Measurements from ENCODE around the gene MIA3. TPM values are rescaled to one million over a fixed set of nuclear protein-coding genes. Genes with fewer than 3 reads are reported as not detected.

MIA3 gene
- total and polyA plus RNA-seq, 2 donors (not counting 1 experiment from before 2014, with no cell fraction given) = 34.3 to 68.0 TPM

- no peak overlapping the region for H3K4me3 ChIP-seq (replicated peaks in 1 of 4; ENCODE audit: control extremely low read depth in 1 of 4, insufficient read depth in 1 of 4, low read depth in 3 of 4, low read length in 4 of 4)
- no peak overlapping the region for H3K4me2 ChIP-seq (ENCODE audit: extremely low read depth, insufficient read depth, low read length)
- H3K9ac ChIP-seq (ENCODE audit: insufficient read depth, low read length) = no peak overlapping the region
- H3K36me3 ChIP-seq (ENCODE audit: control insufficient read depth, insufficient read depth, low read length) = peaks cover 1% of the 10 kb centered on the region
- no peak for TF ChIP-seq EZH2 (IDR thresholded peaks at IDR 0.05; ENCODE audit: low read length, missing control alignments)
- TF ChIP-seq, protein P1, sequence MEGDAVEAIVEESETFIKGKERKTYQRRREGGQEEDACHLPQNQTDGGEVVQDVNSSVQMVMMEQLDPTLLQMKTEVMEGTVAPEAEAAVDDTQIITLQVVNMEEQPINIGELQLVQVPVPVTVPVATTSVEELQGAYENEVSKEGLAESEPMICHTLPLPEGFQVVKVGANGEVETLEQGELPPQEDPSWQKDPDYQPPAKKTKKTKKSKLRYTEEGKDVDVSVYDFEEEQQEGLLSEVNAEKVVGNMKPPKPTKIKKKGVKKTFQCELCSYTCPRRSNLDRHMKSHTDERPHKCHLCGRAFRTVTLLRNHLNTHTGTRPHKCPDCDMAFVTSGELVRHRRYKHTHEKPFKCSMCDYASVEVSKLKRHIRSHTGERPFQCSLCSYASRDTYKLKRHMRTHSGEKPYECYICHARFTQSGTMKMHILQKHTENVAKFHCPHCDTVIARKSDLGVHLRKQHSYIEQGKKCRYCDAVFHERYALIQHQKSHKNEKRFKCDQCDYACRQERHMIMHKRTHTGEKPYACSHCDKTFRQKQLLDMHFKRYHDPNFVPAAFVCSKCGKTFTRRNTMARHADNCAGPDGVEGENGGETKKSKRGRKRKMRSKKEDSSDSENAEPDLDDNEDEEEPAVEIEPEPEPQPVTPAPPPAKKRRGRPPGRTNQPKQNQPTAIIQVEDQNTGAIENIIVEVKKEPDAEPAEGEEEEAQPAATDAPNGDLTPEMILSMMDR (conservative IDR thresholded peaks at IDR 0.05 in 1 of 2, IDR thresholded peaks at IDR 0.05 in 1 of 2; ENCODE audit: low read depth in 1 of 2, low read length in 2 of 2) = no peak
- H2AFZ ChIP-seq (ENCODE audit: low read length) = no peak overlapping the region
- no peak overlapping the region for H3K27ac ChIP-seq (ENCODE audit: insufficient read depth, low read length)
- no peaks in the 10 kb centered on the region for H3K9me3 ChIP-seq (ENCODE audit: control insufficient read depth, insufficient read depth, low read depth, low read length)
- H4K20me1 ChIP-seq (ENCODE audit: control insufficient read depth, extremely low read depth, insufficient read depth, low read length) = no peaks in the 10 kb centered on the region
- no peaks in the 10 kb centered on the region for H3K27me3 ChIP-seq (ENCODE audit: control insufficient read depth, insufficient read depth, low read length)
- no peak for DNase-seq (ENCODE audit: low read depth in 2 of 2)
- no peaks in the 10 kb centered on the region for H3K4me1 ChIP-seq (ENCODE audit: control insufficient read depth, extremely low read depth, insufficient read depth, low read length)
- no peaks in the 10 kb centered on the region for H3K79me2 ChIP-seq (ENCODE audit: control insufficient read depth, insufficient read depth, low read length)
These were observed 38.6 kb upstream of the MIA3 start for GRCh38 chr1:222579316-222579715.

GRCh38 chr1:222582099-222582774, 35.7 kb upstream of the MIA3 start:
- no peak overlapping the region for H2AFZ ChIP-seq (ENCODE audit: low read length)
- no peak for TF ChIP-seq EZH2 (IDR thresholded peaks at IDR 0.05; ENCODE audit: low read length, missing control alignments)
- TF ChIP-seq, protein P1 (conservative IDR thresholded peaks at IDR 0.05 in 1 of 2, IDR thresholded peaks at IDR 0.05 in 1 of 2; ENCODE audit: low read depth in 1 of 2, low read length in 2 of 2) = no peak
- peaks cover 2% of the 10 kb centered on the region for H3K79me2 ChIP-seq (ENCODE audit: control insufficient read depth, insufficient read depth, low read length)
- H3K4me3 ChIP-seq (replicated peaks in 1 of 4; ENCODE audit: control extremely low read depth in 1 of 4, insufficient read depth in 1 of 4, low read depth in 3 of 4, low read length in 4 of 4) = no peak overlapping the region
- no peaks in the 10 kb centered on the region for H3K27me3 ChIP-seq (ENCODE audit: control insufficient read depth, insufficient read depth, low read length)
- no peak overlapping the region for H3K4me2 ChIP-seq (ENCODE audit: extremely low read depth, insufficient read depth, low read length)
- H4K20me1 ChIP-seq (ENCODE audit: control insufficient read depth, extremely low read depth, insufficient read depth, low read length) = no peaks in the 10 kb centered on the region
- no peaks in the 10 kb centered on the region for H3K36me3 ChIP-seq (ENCODE audit: control insufficient read depth, insufficient read depth, low read length)
- no peaks in the 10 kb centered on the region for H3K4me1 ChIP-seq (ENCODE audit: control insufficient read depth, extremely low read depth, insufficient read depth, low read length)
- no peaks in the 10 kb centered on the region for H3K9me3 ChIP-seq (ENCODE audit: control insufficient read depth, insufficient read depth, low read depth, low read length)
- H3K27ac ChIP-seq (ENCODE audit: insufficient read depth, low read length) = no peak overlapping the region
- no peak overlapping the region for H3K9ac ChIP-seq (ENCODE audit: insufficient read depth, low read length)
- peak in 1 of 2 donors; percentile 40 for DNase-seq (ENCODE audit: low read depth in 2 of 2)

DNA sequence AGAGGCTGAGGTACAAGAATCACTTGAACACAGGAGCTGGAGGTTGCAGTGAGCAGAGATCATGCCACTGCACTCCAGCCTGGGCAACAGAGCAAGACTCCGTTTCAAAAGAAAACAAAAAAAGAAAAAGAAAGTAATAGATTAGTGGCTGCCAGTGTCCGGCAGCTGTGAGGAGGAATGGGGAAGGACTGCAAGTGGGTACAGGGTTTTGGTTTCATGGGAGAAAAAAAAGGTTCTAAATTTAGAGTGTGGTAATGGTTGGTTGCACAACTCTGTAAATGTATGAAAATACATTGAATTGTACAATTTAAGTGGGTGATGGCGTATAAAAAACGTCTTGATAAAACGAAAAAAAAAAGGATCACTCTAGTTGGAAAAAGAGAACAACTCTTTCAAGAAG, 34.8 kb upstream of the MIA3 start:
- Histone ChIP-seq H3K27ac (ENCODE audit: insufficient read depth, low read length) (no peak overlapping the region), H3K4me3 (replicated peaks in 1 of 4; ENCODE audit: control extremely low read depth in 1 of 4, insufficient read depth in 1 of 4, low read depth in 3 of 4, low read length in 4 of 4) (no peak overlapping the region), H2AFZ (ENCODE audit: low read length) (no peak overlapping the region), H3K9ac (ENCODE audit: insufficient read depth, low read length) (no peak overlapping the region), H3K36me3 (ENCODE audit: control insufficient read depth, insufficient read depth, low read length) (peaks cover 2% of the 10 kb centered on the region), H3K4me2 (ENCODE audit: extremely low read depth, insufficient read depth, low read length) (no peak overlapping the region), H3K4me1 (ENCODE audit: control insufficient read depth, extremely low read depth, insufficient read depth, low read length) (no peaks in the 10 kb centered on the region), H3K27me3 (ENCODE audit: control insufficient read depth, insufficient read depth, low read length) (no peaks in the 10 kb centered on the region), H3K79me2 (ENCODE audit: control insufficient read depth, insufficient read depth, low read length) (peaks cover 2% of the 10 kb centered on the region), H3K9me3 (ENCODE audit: control insufficient read depth, insufficient read depth, low read depth, low read length) (no peaks in the 10 kb centered on the region), H4K20me1 (ENCODE audit: control insufficient read depth, extremely low read depth, insufficient read depth, low read length) (no peaks in the 10 kb centered on the region)
- no peak for DNase-seq (ENCODE audit: low read depth in 2 of 2)
- TF ChIP-seq, protein P1 (conservative IDR thresholded peaks at IDR 0.05 in 1 of 2, IDR thresholded peaks at IDR 0.05 in 1 of 2; ENCODE audit: low read depth in 1 of 2, low read length in 2 of 2) = no peak
- TF ChIP-seq EZH2 (IDR thresholded peaks at IDR 0.05; ENCODE audit: low read length, missing control alignments) = no peak

Data from fibroblast of lung (primary cell).